NCI-H1930 (cell line): ENCODE measurements around the gene EBI3.
"Not testable (repeated sequence)": the region's sequence is repeated elsewhere in the genome, so short reads cannot be mapped to it uniquely, and the experiment has no call there.

Experiments
- DNase-seq, 2 experiments: peaks; one replicate each; lab custom pipeline; 2025; lab: John Stamatoyannopoulos, UW

EBI3 gene

DNA sequence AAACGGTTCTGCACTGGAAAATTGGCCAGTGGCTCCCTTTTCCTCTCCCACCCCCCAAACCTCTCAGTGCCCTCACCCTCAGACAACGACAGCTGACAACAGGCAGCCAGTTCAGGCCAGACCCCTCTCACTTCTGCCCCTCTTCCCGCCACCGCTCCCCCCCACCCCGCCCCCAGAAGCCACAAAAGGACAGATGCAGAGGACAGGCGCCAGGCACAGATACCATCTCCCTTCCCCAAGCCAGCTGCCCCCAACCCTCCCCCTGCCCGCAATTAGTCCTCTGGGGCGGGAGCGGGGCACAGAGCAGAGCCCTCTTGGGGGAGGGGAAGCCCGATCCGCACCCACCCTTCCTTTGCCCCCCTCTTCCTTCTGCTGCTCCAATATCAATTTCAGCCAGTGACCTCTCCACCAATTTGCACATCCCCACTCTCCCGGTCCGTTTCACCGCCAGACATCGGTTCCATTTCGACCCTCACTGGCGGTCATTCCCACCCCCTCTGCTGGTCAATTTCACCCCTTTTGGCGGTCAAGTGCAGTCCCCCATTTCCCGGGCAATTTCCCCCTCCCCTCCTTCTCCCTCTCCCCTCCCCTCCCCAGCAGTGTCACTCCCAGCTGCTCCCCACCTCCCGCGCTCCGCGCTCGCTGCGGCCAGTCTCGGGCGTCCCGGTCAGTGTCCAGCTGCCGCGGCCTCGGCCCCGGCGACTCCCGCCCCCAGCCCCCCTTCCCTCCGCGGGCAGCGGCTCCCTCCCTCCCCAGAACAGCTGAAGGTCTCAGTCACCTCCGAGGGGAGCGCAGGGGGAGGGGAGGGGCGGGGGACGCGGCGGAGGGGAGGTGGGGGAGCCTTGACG lies 49.3 kb downstream of the EBI3 start, which contains the start of gene SHD:
Gene SHD, plus strand, starts transcription at position 848 of the 848 bp plus-strand sequence. CDS start 798 bp downstream, outside the sequence.
- no peak for DNase-seq

DNA sequence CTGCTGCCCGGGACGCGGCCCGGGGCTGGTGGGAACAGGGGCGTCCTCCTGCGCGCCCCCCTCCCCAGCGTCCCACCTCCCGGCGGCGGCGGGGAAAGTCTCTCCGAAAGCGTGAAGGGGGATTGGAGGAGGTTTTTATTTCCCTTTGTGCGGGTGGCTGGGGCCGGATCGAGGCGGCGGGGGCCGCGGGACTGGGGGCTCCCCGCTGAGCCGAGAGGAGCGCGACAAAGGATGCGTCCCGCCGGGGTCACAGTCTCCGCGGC lies 49.9 kb downstream of the EBI3 start:
- no peak for DNase-seq

- no peak for DNase-seq
Measured at GRCh38 chr19:4279530-4280422, 50.5 kb downstream of the EBI3 start.

- no peak for DNase-seq
Measured at GRCh38 chr19:4284176-4284958, 55.0 kb downstream of the EBI3 start.

- DNase-seq = no peak
Measured at GRCh38 chr19:4284974-4285373, 55.7 kb downstream of the EBI3 start.

DNA sequence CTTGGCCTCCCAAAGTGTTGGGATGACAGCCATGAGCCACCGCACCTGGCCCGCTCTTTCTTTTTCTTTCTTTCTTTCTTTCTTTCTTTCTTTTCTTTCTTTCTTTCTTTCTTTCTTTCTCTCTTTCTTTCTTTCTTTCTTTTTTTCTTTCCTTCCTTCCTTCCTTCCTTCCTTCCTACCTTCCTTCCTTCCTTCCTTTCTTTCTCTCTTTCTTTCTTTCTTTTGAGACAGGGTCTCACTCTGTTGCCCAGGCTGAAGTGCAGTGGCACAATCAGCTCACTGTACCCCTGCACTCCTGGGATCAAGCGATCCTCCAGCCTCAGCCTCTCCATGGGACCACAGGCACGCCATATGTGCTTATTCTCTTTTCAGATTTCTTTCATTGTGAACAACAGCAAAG lies 56.8 kb downstream of the EBI3 start:
- not testable (repeated sequence) for DNase-seq
